Hepatocyte (in vitro differentiated cells): ENCODE measurements around the gene FSD1L. TPM values are rescaled to one million over a fixed set of nuclear protein-coding genes. Genes with fewer than 3 reads are reported as not detected.

Source experiments
- DNase-seq: peaks from one replicate; pipeline ENCODE4 v3.0.0-alpha.2; 2016; ENCODE audit warnings: low spot score
- H2AFZ ChIP-seq: fragments of 200-600 bp; sonication (generic); 2 replicates; pipeline ENCODE4 v1.6.0; 2016; ENCODE audit warnings: antibody characterized with exemption, mild to moderate bottlenecking
- H3K27ac ChIP-seq: fragments of 200-600 bp; sonication (generic); 2 replicates; pipeline ENCODE4 v1.5.1; 2016; ENCODE audit warnings: mild to moderate bottlenecking
- H3K27me3 ChIP-seq: fragments of 200-600 bp; sonication (generic); 2 replicates; pipeline ENCODE4 v1.6.1; 2016
- H3K36me3 ChIP-seq: fragments of 200-600 bp; sonication (generic); replicated peaks from 2 replicates; pipeline ENCODE4 v1.5.1; 2016; ENCODE audit warnings: low read depth; ENCODE audit not compliant: insufficient read depth
- H3K4me1 ChIP-seq: fragments of 200-600 bp; sonication (generic); 2 replicates; pipeline ENCODE4 v1.5.1; 2016; ENCODE audit warnings: mild to moderate bottlenecking, moderate library complexity; ENCODE audit not compliant: insufficient read depth
- H3K4me2 ChIP-seq: fragments of 200-600 bp; sonication (generic); 2 replicates; pipeline ENCODE4 v1.6.0; 2016
- H3K4me3 ChIP-seq: fragments of 200-600 bp; sonication (generic); 2 replicates; pipeline ENCODE4 v1.5.1; 2016; ENCODE audit warnings: mild to moderate bottlenecking
- H3K79me2 ChIP-seq: fragments of 200-600 bp; sonication (generic); 2 replicates; pipeline ENCODE4 v1.6.0; 2017; ENCODE audit warnings: mild to moderate bottlenecking
- H3K9me2 ChIP-seq: fragments of 200-600 bp; sonication (generic); replicated peaks from 2 replicates; pipeline ENCODE4 v1.6.0; 2017; ENCODE audit warnings: mild to moderate bottlenecking; ENCODE audit not compliant: insufficient read depth
- H3K9me3 ChIP-seq: fragments of 200-600 bp; sonication (generic); 2 replicates; pipeline ENCODE4 v1.5.1; 2016; ENCODE audit warnings: low read depth, mild to moderate bottlenecking
- H4K20me1 ChIP-seq: fragments of 200-600 bp; sonication (generic); 2 replicates; pipeline ENCODE4 v1.6.0; 2016; ENCODE audit warnings: mild to moderate bottlenecking; ENCODE audit not compliant: insufficient read depth, poor library complexity, severe bottlenecking
- CTCF ChIP-seq: fragments of 200-600 bp; sonication (generic); IDR thresholded peaks from 2 replicates; pipeline ENCODE4 v1.5.1; 2016; ENCODE audit warnings: antibody characterized with exemption, mild to moderate bottlenecking; ENCODE audit not compliant: poor library complexity
- EZH2 ChIP-seq: fragments of 200-600 bp; sonication (generic); IDR thresholded peaks from 2 replicates; pipeline ENCODE4 v1.6.1; 2016; ENCODE audit warnings: antibody characterized with exemption, mild to moderate bottlenecking, borderline replicate concordance
- EZH2phosphoT487 ChIP-seq: fragments of 200-600 bp; sonication (generic); IDR thresholded peaks from one replicate; pipeline ENCODE4 v1.6.1; 2018; ENCODE audit warnings: antibody characterized with exemption, mild to moderate bottlenecking, low read depth, moderate library complexity; ENCODE audit not compliant: unreplicated experiment, severe bottlenecking
- WGBS: methylation state at CpG from one replicate; pipeline ENCODE4 v1.1.6; 2016; ENCODE audit warnings: low lambda C conversion rate; ENCODE audit errors: missing lambda C conversion rate; 5-methylcytosine and 5-hydroxymethylcytosine counted together
- polyA plus RNA-seq: library from polyadenylated mRNA; unstranded; fragments of >200 nt; fragmentation: Nextera tagmentation; extraction: Ambion mirVana; gene quantifications from 2 replicates; pipeline ENCODE4 v1.2.1, GENCODE V29; 2016
- total RNA-seq: library from RNA; depleted of rRNA; stranded (reverse); fragments of >200 nt; gene quantifications from 2 replicates; pipeline ENCODE4 v1.2.3, GENCODE V29; 2014

The FSD1L gene
- total and polyA plus RNA-seq, 2 experiments from 2014 or later: 1.1 to 9.3 TPM

GRCh38 chr9:105438141-105438806 is 9.6 kb upstream of the FSD1L start:
- Histone ChIP-seq H3K9me2 (no peaks in the 10 kb centered on the region), H3K36me3 (no peaks in the 10 kb centered on the region), H4K20me1 (no peaks in the 10 kb centered on the region), H3K4me3 (no peak overlapping the region), H3K27me3 (no peaks in the 10 kb centered on the region), H3K4me1 (no peaks in the 10 kb centered on the region), H3K27ac (no peak overlapping the region), H2AFZ (no peak overlapping the region), H3K79me2 (no peaks in the 10 kb centered on the region), H3K4me2 (no peak overlapping the region), H3K9me3 (no peaks in the 10 kb centered on the region)
- no peak for DNase-seq
- WGBS: 59% methylated on average over 8 of the region's 8 CpGs
- TF ChIP-seq EZH2: no peak
- no peak for TF ChIP-seq EZH2phosphoT487
- no peak for TF ChIP-seq CTCF

- H3K27ac ChIP-seq: no peak overlapping the region
- H3K36me3 ChIP-seq: no peaks in the 10 kb centered on the region
- H3K79me2 ChIP-seq: no peaks in the 10 kb centered on the region
- TF ChIP-seq CTCF: no peak
- TF ChIP-seq EZH2: no peak
- H4K20me1 ChIP-seq: no peaks in the 10 kb centered on the region
- H3K4me1 ChIP-seq: no peaks in the 10 kb centered on the region
- H3K9me3 ChIP-seq: no peaks in the 10 kb centered on the region
- H3K4me3 ChIP-seq: no peak overlapping the region
- no peak overlapping the region for H2AFZ ChIP-seq
- H3K27me3 ChIP-seq: no peaks in the 10 kb centered on the region
- H3K9me2 ChIP-seq: no peaks in the 10 kb centered on the region
- DNase-seq: no peak
- no peak overlapping the region for H3K4me2 ChIP-seq
Observed at GRCh38 chr9:105439428-105439827, 8.4 kb upstream of the FSD1L start.

GRCh38 chr9:105441616-105442160 is 6.1 kb upstream of the FSD1L start:
- 66% methylated on average over 2 of the region's 2 CpGs for WGBS
- TF ChIP-seq EZH2 (no peak), CTCF (no peak), EZH2phosphoT487 (no peak)
- DNase-seq: no peak
- Histone ChIP-seq H3K27ac (no peak overlapping the region), H2AFZ (no peak overlapping the region), H3K79me2 (no peaks in the 10 kb centered on the region), H3K9me2 (no peaks in the 10 kb centered on the region), H3K36me3 (no peaks in the 10 kb centered on the region), H3K27me3 (no peaks in the 10 kb centered on the region), H3K4me1 (no peaks in the 10 kb centered on the region), H3K4me3 (no peak overlapping the region), H3K4me2 (no peak overlapping the region), H4K20me1 (no peaks in the 10 kb centered on the region), H3K9me3 (no peaks in the 10 kb centered on the region)
